Psoas muscle (tissue), 8 donors: Measurements from ENCODE around the gene RBL2. TPM values are rescaled to one million over a fixed set of nuclear protein-coding genes. Genes with fewer than 3 reads are reported as not detected.
"Not testable (repeated sequence)": the region's sequence is repeated elsewhere in the genome, so short reads cannot be mapped to it uniquely, and the experiment has no call there.

Experiments
- ATAC-seq, 4 donors: fragments of 200-7000 bp; cut with Tn5 transposase; one replicate each; pipeline ENCODE4 v1.9.1; 2020; ENCODE audit warnings: moderate library complexity in 3 of 4, mild to moderate bottlenecking in 2 of 4
- DNase-seq, 2 donors: peaks; one replicate each; pipeline ENCODE4 v3.0.0-alpha.2; 2020
- H3K27ac ChIP-seq: fragments of 200-600 bp; one replicate; pipeline ENCODE4 v1.8.0; 2022
- H3K27me3 ChIP-seq, 3 donors: fragments of 200-600 bp in 1 of 3; one replicate each; pipeline versions ENCODE4 v1.6.1 to v1.8.0; 2013 to 2022; ENCODE audit warnings: low read length in 2 of 3, mild to moderate bottlenecking in 2 of 3, moderate library complexity in 1 of 3; ENCODE audit not compliant: insufficient read depth in 3 of 3
- H3K36me3 ChIP-seq, 2 donors: fragments of 200-600 bp in 1 of 2; one replicate each; pipeline versions ENCODE4 v1.6.1 to v1.8.0; 2013 to 2022; ENCODE audit warnings: low read depth in 1 of 2, mild to moderate bottlenecking in 1 of 2, moderate library complexity in 1 of 2; ENCODE audit not compliant: insufficient read depth in 1 of 2
- H3K4me1 ChIP-seq: fragments of 200-600 bp; one replicate; pipeline ENCODE4 v1.8.0; 2022
- H3K4me3 ChIP-seq: fragments of 200-600 bp; one replicate; pipeline ENCODE4 v1.8.0; 2022; ENCODE audit warnings: mild to moderate bottlenecking
- H3K9me3 ChIP-seq: fragments of 200-600 bp; one replicate; pipeline ENCODE4 v1.8.0; 2022
- WGBS, 3 donors: extraction: QIAGEN DNeasy Blood & Tissue Kit; methylation state at CpG; one replicate each; pipeline versions ENCODE4 v1.1.6 to v1.1.7; 2013; 5-methylcytosine and 5-hydroxymethylcytosine counted together
- intact Hi-C, 2 donors: fragments of 100-400 bp; cut with DNase I; formaldehyde crosslinking; loops; one replicate each; pipeline versions ENCODE4 v1.11.0 to v1.14.2; 2022
- long read RNA-seq, 2 donors: library from polyadenylated mRNA; unstranded; transcript quantifications; one replicate each; pipeline ENCODE4 v2.0.0, GENCODE V29; 2021
- polyA plus RNA-seq, 3 donors: library from polyadenylated mRNA; stranded (reverse); fragments of 200-250 nt; gene quantifications; one replicate each; pipeline ENCODE4 v1.2.3, GENCODE V29; 2013
- total RNA-seq, 4 donors: library from RNA; stranded (reverse); fragmentation: NEBNext Ultra II Directional in 2 of 4; extraction: Animal tissue kit (Norgen Biotek cat#: 25700) in 2 of 4; gene quantifications; one replicate each; pipeline versions ENCODE4 v1.2.1 to v1.2.4, GENCODE V29; 2021 to 2023
- TF ChIP-seq, protein P1 (sequence below): fragments of 200-600 bp; IDR thresholded peaks from one replicate; pipeline ENCODE4 v1.8.0; 2022; ENCODE audit warnings: antibody characterized with exemption
- donor health status: healthy with polysubstance abuse.
- donor health status: DM: no; HTN: no; CAD: no; lungs with moderate emphysema.
- donor health status: Bipolar disorder and iron deficiency.
- donor health status: healthy.
- donor health status: DM: yes; HTN: yes; CAD: no.
- donor health status: DM: no; HTN: no; CAD: no.
- donor health status: DM: no; HTN: no; CAD: no.
- donor health status: DM: yes; HTN: yes; CAD: no.

The RBL2 gene, protein sequence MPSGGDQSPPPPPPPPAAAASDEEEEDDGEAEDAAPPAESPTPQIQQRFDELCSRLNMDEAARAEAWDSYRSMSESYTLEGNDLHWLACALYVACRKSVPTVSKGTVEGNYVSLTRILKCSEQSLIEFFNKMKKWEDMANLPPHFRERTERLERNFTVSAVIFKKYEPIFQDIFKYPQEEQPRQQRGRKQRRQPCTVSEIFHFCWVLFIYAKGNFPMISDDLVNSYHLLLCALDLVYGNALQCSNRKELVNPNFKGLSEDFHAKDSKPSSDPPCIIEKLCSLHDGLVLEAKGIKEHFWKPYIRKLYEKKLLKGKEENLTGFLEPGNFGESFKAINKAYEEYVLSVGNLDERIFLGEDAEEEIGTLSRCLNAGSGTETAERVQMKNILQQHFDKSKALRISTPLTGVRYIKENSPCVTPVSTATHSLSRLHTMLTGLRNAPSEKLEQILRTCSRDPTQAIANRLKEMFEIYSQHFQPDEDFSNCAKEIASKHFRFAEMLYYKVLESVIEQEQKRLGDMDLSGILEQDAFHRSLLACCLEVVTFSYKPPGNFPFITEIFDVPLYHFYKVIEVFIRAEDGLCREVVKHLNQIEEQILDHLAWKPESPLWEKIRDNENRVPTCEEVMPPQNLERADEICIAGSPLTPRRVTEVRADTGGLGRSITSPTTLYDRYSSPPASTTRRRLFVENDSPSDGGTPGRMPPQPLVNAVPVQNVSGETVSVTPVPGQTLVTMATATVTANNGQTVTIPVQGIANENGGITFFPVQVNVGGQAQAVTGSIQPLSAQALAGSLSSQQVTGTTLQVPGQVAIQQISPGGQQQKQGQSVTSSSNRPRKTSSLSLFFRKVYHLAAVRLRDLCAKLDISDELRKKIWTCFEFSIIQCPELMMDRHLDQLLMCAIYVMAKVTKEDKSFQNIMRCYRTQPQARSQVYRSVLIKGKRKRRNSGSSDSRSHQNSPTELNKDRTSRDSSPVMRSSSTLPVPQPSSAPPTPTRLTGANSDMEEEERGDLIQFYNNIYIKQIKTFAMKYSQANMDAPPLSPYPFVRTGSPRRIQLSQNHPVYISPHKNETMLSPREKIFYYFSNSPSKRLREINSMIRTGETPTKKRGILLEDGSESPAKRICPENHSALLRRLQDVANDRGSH
- total RNA-seq (10 to 100 TPM; 34.2 to 37.4 (median 36.5) TPM), polyA plus RNA-seq (10 to 100 TPM; 16.7 to 45.0 (median 23.4) TPM)
- long read RNA-seq, donor 1, full-length matches to known transcripts, result 22 of 62 reads
- long read RNA-seq, donor 1, partial matches to known transcripts, result 33 of 62 reads
- long read RNA-seq, donor 1, other reads (novel, unspliced or antisense), result 7 of 62 reads
- long read RNA-seq, donor 2, full-length matches to known transcripts, result 38 of 113 reads
- long read RNA-seq, donor 2, partial matches to known transcripts, result 60 of 113 reads
- long read RNA-seq, donor 2, other reads (novel, unspliced or antisense), result 15 of 113 reads

DNA sequence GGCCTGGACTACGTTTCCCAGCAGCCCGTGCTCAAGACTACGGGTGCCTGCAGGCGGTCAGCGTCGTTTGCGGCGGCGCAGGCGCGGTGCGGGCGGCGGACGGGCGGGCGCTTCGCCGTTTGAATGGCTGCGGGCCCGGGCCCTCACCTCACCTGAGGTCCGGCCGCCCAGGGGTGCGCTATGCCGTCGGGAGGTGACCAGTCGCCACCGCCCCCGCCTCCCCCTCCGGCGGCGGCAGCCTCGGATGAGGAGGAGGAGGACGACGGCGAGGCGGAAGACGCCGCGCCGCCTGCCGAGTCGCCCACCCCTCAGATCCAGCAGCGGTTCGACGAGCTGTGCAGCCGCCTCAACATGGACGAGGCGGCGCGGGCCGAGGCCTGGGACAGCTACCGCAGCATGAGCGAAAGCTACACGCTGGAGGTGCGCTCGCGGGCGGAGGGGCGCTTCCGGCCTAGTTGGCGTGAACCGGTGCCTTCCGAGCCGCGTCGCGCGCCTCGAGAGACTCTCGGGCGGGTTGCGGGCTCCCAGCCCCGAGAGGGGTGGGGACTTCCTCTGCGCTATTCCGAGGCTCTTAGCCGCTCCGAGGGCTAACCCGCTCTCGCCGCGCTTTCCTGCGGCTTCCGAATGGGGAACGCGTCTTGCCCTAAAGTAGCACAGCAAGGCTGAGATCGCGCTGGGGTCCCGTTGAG is at the start of gene RBL2:
Gene RBL2 (plus strand): TSS at position 95 of the 689 bp plus-strand sequence. CDS start 86 bp downstream, at position 181.
- Histone ChIP-seq H3K27me3 (no peaks in the 10 kb centered on the region), H3K27ac (peak within 1 kb of the TSS; percentile 92), H3K4me3 (peak within 1 kb of the TSS; percentile 82), H3K36me3 (peaks cover 0 to 3% of the 10 kb centered on the region in 2 donors), H3K4me1 (peaks cover 20% of the 10 kb centered on the region), H3K9me3 (no peaks in the 10 kb centered on the region)
- 0% methylated on average over 60 to 89 of the region's 89 CpGs for WGBS, 3 donors
- DNase-seq (peak; percentile 88 to 94), ATAC-seq (peak; percentile 94 to 96 (median 94))
- TF ChIP-seq, protein P1, sequence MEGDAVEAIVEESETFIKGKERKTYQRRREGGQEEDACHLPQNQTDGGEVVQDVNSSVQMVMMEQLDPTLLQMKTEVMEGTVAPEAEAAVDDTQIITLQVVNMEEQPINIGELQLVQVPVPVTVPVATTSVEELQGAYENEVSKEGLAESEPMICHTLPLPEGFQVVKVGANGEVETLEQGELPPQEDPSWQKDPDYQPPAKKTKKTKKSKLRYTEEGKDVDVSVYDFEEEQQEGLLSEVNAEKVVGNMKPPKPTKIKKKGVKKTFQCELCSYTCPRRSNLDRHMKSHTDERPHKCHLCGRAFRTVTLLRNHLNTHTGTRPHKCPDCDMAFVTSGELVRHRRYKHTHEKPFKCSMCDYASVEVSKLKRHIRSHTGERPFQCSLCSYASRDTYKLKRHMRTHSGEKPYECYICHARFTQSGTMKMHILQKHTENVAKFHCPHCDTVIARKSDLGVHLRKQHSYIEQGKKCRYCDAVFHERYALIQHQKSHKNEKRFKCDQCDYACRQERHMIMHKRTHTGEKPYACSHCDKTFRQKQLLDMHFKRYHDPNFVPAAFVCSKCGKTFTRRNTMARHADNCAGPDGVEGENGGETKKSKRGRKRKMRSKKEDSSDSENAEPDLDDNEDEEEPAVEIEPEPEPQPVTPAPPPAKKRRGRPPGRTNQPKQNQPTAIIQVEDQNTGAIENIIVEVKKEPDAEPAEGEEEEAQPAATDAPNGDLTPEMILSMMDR, result no peak
- intact Hi-C loops, result loop anchor here (5.0 to 10.0 kb wide), 4 partner anchors 63 to 382 kb away; partner anchors contain the start of genes AKTIP (in 1 of the 2), CHD9 (in 1 of the 2), CHD9NB (in 1 of the 2) and FTO (in 1 of the 2)

DNA sequence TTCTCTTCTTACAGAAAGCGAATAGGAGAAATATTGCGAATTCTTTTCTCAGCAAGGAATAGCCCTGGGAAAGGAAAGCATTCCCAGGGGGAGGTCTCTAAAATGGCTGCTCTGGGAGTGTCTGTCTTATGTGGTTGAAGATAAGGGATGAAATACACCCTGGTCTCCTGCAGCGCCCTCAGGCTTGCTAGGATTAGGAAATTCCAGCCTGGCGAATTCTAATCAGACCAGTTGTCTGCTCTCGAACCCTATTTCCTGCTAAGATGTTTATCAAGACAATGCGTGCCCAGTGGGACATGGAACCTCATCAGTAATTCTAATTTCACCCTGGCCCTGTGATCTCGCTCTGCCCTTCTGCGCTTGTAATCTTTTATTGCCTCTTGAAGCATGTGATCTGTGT is 49.7 kb upstream of the RBL2 start:
- H3K4me1 ChIP-seq, DNase-seq, H3K4me3 ChIP-seq, H3K27ac ChIP-seq, intact Hi-C loops, H3K9me3 ChIP-seq, H3K27me3 ChIP-seq, ATAC-seq, H3K36me3 ChIP-seq: not testable (repeated sequence)
- 80 to 90% (median 83%) methylated on average over 8 of the region's 8 CpGs for WGBS, 3 donors

DNA sequence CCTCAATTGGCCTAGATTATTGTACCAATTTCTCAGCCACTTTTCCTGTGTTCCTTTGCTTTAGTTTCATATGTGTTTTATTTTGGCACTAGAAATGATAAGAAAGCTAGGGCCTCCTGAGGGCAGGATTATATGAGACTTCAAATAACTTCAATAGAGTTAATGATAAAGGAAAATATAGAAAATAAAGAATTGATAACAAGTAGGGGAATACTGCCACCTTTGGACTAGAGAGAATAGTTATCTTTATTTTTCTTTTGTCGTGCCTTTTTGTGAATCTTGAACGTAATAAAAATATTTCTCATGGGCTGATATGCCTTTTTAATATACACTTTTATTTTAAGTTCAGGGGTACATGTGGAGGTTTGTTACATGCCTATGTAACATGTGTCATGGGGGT is 29.3 kb upstream of the RBL2 start:
- no peak for DNase-seq
- Histone ChIP-seq H3K4me3 (no peak overlapping the region), H3K27me3 (no peaks in the 10 kb centered on the region), H3K4me1 (no peaks in the 10 kb centered on the region), H3K27ac (no peak overlapping the region), H3K36me3 (no peaks in the 10 kb centered on the region), H3K9me3 (no peaks in the 10 kb centered on the region)
- TF ChIP-seq, protein P1, result no peak
- ATAC-seq, result no peak
- WGBS, 3 donors, result 40 to 48% (median 44%) methylated on average over 2 of the region's 2 CpGs
- intact Hi-C loops, result no loop called here

DNA sequence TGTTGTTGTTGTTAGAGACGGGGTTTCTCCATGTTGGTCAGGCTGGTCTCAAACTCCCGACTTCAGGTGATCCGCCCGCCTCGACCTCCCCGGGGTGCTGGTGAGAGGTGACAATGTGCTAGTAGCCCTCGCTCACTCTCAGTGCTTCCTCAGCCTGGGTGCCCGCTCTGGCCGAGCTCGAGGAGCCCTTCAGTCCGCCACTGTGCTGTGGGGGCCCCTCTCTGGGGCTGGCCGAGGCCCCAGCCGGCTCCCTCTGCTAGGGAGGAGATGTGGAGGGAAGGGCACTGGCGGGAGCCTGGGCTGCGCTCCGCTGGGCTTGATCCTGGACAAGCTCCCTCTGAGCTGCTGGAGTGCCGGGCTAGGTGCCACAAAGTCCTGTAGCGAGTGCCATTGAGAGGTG is 21.7 kb upstream of the RBL2 start:
- Histone ChIP-seq H3K27ac (no peak overlapping the region), H3K4me1 (no peaks in the 10 kb centered on the region), H3K27me3 (no peaks in the 10 kb centered on the region), H3K36me3 (no peaks in the 10 kb centered on the region), H3K4me3 (no peak overlapping the region), H3K9me3 (no peaks in the 10 kb centered on the region)
- WGBS, 3 donors, result 96 to 98% (median 98%) methylated on average over 16 to 18 of the region's 18 CpGs
- ATAC-seq, result no peak
- no peak for DNase-seq
- intact Hi-C loops, result no loop called here
- TF ChIP-seq, protein P1, result no peak
